Calu3 (cell line): ENCODE measurements around the gene AGTR1. TPM values are rescaled to one million over a fixed set of nuclear protein-coding genes. Genes with fewer than 3 reads are reported as not detected.

Source experiments
- BruUV-seq: library from RNA; stranded (reverse); fragments of 400-500 nt; replicated peaks from 2 replicates; lab custom pipeline; 2021; lab: Mats Ljungman, UMichigan
- CTCF ChIA-PET: fragments of 300-600 bp; sonication (Branson Sonifier 250); formaldehyde crosslinking; loops from one replicate; lab custom pipeline; 2022; ENCODE audit warnings: antibody characterized with exemption; lab: Charles Lee
- DNase-seq: peaks from one replicate; pipeline ENCODE4 v3.0.0; 2022
- H3K27ac Mint-ChIP-seq: one replicate; pipeline ENCODE4 v1.8.0; 2022; ENCODE audit warnings: mixed read lengths; ENCODE audit not compliant: unreplicated experiment
- H3K27me3 Mint-ChIP-seq: one replicate; pipeline ENCODE4 v1.8.0; 2022; ENCODE audit warnings: mixed read lengths; ENCODE audit not compliant: unreplicated experiment
- H3K36me3 Mint-ChIP-seq: one replicate; pipeline ENCODE4 v1.8.0; 2022; ENCODE audit warnings: mild to moderate bottlenecking, moderate library complexity, mixed read lengths; ENCODE audit not compliant: insufficient read depth, unreplicated experiment
- H3K4me1 Mint-ChIP-seq: one replicate; pipeline ENCODE4 v1.8.0; 2022; ENCODE audit warnings: mild to moderate bottlenecking, low read depth, mixed read lengths; ENCODE audit not compliant: unreplicated experiment
- H3K4me3 Mint-ChIP-seq: one replicate; pipeline ENCODE4 v1.8.0; 2022; ENCODE audit warnings: mild to moderate bottlenecking, low read depth, moderate library complexity, mixed read lengths; ENCODE audit not compliant: unreplicated experiment
- H3K9me3 Mint-ChIP-seq: one replicate; pipeline ENCODE4 v1.8.0; 2022; ENCODE audit warnings: low read depth, mixed read lengths; ENCODE audit not compliant: unreplicated experiment
- intact Hi-C: fragments of 100-400 bp; cut with micrococcal nuclease; formaldehyde crosslinking; loops from one replicate; pipeline ENCODE4 v1.10.0; 2022; ENCODE audit not compliant: unreplicated experiment
- total RNA-seq: library from RNA; stranded (reverse); gene quantifications from 2 replicates; pipeline ENCODE4 v1.2.3, GENCODE V29; 2022
- TF ChIP-seq, protein P1 (sequence below): fragments of 200-600 bp; IDR thresholded peaks from one replicate; pipeline ENCODE4 v1.8.0; 2022; ENCODE audit warnings: antibody characterized with exemption; ENCODE audit not compliant: unreplicated experiment

Gene AGTR1
- total RNA-seq, 1 experiment from 2014 or later = not detected

DNA sequence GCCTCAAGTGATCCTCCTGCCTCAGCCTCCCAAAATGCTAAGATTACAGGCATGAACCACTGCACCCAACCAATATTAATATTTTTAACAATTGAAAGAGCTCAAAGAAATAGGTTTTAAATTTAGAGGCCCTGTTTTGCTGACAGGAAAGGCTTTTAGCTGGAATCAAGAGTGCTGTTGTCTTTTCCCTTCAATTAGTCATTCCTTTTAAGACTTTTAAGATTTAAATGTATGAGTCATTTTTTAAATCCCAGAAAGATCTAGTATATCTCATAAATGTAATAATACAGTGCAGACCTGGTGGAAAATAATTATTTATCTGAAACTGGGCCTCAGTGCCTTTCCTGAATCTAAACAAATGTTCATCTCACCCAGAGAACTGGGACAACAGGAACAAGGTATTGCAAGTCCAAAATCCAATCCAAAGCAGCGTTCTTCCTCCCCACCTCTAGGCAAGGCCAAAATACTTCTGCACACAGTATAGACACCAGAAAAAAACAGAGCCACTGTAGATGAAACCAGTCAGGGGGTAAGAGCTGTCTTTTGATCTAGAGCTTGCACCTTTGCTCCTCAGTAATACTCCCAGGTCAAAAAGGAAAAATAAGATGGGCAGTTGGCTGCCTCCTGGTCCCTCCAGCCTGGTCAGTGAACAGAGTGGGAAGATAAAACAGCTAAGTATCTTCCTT is 14.4 kb downstream of the AGTR1 start:
- H3K36me3 Mint-ChIP-seq = no peaks in the 10 kb centered on the region
- intact Hi-C loops = no loop called here
- H3K9me3 Mint-ChIP-seq = no peaks in the 10 kb centered on the region
- no peak overlapping the region for H3K4me3 Mint-ChIP-seq
- DNase-seq = no peak
- no TSS peak for BruUV-seq
- TF ChIP-seq, protein P1, sequence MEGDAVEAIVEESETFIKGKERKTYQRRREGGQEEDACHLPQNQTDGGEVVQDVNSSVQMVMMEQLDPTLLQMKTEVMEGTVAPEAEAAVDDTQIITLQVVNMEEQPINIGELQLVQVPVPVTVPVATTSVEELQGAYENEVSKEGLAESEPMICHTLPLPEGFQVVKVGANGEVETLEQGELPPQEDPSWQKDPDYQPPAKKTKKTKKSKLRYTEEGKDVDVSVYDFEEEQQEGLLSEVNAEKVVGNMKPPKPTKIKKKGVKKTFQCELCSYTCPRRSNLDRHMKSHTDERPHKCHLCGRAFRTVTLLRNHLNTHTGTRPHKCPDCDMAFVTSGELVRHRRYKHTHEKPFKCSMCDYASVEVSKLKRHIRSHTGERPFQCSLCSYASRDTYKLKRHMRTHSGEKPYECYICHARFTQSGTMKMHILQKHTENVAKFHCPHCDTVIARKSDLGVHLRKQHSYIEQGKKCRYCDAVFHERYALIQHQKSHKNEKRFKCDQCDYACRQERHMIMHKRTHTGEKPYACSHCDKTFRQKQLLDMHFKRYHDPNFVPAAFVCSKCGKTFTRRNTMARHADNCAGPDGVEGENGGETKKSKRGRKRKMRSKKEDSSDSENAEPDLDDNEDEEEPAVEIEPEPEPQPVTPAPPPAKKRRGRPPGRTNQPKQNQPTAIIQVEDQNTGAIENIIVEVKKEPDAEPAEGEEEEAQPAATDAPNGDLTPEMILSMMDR = no peak
- no peaks in the 10 kb centered on the region for H3K4me1 Mint-ChIP-seq
- CTCF ChIA-PET = interaction anchor here (0.6 kb wide), 2 partner anchors 168 to 345 kb away, joined by 4 to 5 read pairs; no protein-coding TSS in a partner anchor
- H3K27me3 Mint-ChIP-seq = no peaks in the 10 kb centered on the region
- H3K27ac Mint-ChIP-seq = no peak overlapping the region

DNA sequence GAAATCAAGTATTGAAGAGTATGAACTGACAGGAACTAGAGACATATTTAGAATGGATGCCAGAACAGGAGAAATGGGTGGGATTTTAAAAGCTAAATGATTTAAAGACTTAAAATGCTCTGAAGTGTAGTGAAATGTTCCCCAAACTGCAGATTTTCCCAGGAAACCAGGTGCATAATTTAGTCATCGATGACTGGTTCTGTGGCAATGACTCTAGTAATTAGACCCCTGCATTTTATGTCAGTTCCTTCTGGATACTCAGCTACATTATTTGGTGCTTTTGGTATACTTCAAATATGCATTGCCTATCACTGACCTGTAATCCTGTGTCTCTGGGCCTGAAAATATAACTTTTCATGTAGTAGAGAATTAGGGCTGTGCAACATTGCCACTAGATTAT is 16.8 kb downstream of the AGTR1 start:
- intact Hi-C loops = no loop called here
- DNase-seq = no peak
- Mint-ChIP-seq H3K4me1 (no peaks in the 10 kb centered on the region), H3K36me3 (no peaks in the 10 kb centered on the region), H3K27ac (no peak overlapping the region), H3K27me3 (no peaks in the 10 kb centered on the region), H3K9me3 (no peaks in the 10 kb centered on the region), H3K4me3 (no peak overlapping the region)
- BruUV-seq = no TSS peak
- CTCF ChIA-PET = no interaction called here
- TF ChIP-seq, protein P1 = no peak

DNA sequence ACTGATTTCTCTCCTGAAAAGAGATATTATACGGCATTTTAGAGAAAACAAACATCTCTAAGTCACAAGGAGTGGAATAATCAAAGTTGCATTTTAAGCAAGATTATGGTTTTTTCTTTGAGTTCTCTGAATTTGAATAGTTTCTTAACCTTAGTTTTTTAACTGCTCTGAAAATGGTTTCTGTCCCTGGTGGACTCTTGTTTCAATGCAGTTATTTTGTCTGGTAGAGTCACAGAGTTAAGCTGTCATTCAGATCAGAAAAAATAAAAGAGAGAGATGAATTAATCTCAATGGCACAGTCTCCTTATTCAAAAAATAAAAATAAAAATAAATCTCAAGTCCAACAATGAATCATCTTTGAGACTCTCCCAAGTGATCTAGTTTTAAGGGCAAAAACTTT is 19.0 kb downstream of the AGTR1 start:
- intact Hi-C loops = loop anchor here (5.0 kb wide), 1 partner anchor 249 kb away; no protein-coding TSS in a partner anchor
- no peaks in the 10 kb centered on the region for H3K27me3 Mint-ChIP-seq
- no peaks in the 10 kb centered on the region for H3K4me1 Mint-ChIP-seq
- no peak overlapping the region for H3K4me3 Mint-ChIP-seq
- H3K36me3 Mint-ChIP-seq = no peaks in the 10 kb centered on the region
- no peak for DNase-seq
- no peaks in the 10 kb centered on the region for H3K9me3 Mint-ChIP-seq
- CTCF ChIA-PET = interaction anchor here (0.9 kb wide), 1 partner anchor 164 kb away, joined by 3 read pairs; no protein-coding TSS in a partner anchor
- TF ChIP-seq, protein P1 = no peak
- H3K27ac Mint-ChIP-seq = no peak overlapping the region
- BruUV-seq = no TSS peak

DNA sequence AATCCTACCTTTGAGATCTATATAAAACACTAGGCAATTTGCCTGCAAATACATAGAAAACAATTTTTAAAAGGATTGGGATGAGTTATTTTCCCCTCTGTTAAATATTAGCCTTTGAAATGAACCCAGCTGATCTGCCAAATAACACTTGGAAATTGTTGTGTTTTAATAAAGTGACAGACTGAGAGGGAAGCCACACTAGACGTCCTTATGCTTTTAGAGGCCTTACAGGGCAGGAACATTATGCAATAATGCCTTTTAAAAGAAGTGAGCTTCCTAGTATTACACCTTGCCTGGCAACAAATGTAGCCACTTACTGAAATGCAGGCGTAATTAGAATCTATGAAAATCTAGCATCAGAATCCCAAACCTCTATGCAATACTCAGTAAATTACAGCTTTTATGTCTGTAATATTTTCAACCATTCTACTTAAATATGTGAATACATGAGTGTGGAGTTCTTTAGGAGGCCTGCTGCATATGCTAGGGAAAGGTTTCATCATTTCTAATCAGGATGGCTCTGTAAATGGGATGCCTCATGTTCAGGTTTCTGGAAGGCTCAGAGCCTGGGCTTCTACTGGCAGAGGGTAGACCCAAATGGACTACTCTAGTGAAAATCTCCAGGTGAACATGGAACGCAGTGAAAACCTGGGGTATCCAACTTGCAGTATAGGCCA is 20.3 kb downstream of the AGTR1 start:
- H3K27ac Mint-ChIP-seq = no peak overlapping the region
- H3K9me3 Mint-ChIP-seq = no peaks in the 10 kb centered on the region
- H3K36me3 Mint-ChIP-seq = no peaks in the 10 kb centered on the region
- no peaks in the 10 kb centered on the region for H3K4me1 Mint-ChIP-seq
- H3K4me3 Mint-ChIP-seq = no peak overlapping the region
- intact Hi-C loops = loop anchor here (5.0 kb wide), 1 partner anchor 251 kb away; no protein-coding TSS in a partner anchor
- no peak for DNase-seq
- CTCF ChIA-PET = interaction anchor here (1.4 to 2.6 kb wide), 3 partner anchors 10 to 338 kb away, joined by 3 to 33 read pairs (median 4); no protein-coding TSS in a partner anchor
- no TSS peak for BruUV-seq
- TF ChIP-seq, protein P1 = no peak
- H3K27me3 Mint-ChIP-seq = no peaks in the 10 kb centered on the region
